Fibroblast of skin of right quadriceps (primary cell): ENCODE measurements around the gene HOXC4.
"Not testable (repeated sequence)": the region's sequence is repeated elsewhere in the genome, so short reads cannot be mapped to it uniquely, and the experiment has no call there.

Experiments used
- DNase-seq: peaks from one replicate; pipeline ENCODE4 v3.0.0-alpha.2; 2013

HOXC4 gene

GRCh38 chr12:54059668-54060067 is 6.0 kb downstream of the HOXC4 start:
- no peak for DNase-seq

GRCh38 chr12:54060174-54060974 is 6.7 kb downstream of the HOXC4 start:
- no peak for DNase-seq

- DNase-seq = no peak
Measured at GRCh38 chr12:54060975-54061778, 7.5 kb downstream of the HOXC4 start.

GRCh38 chr12:54065677-54066076 is 12.0 kb downstream of the HOXC4 start:
- DNase-seq = no peak

GRCh38 chr12:54066408-54066807 is 12.8 kb downstream of the HOXC4 start:
- no peak for DNase-seq

- no peak for DNase-seq
Measured at GRCh38 chr12:54068418-54069070, 14.9 kb downstream of the HOXC4 start.

GRCh38 chr12:54071942-54072341 is 18.3 kb downstream of the HOXC4 start:
- no peak for DNase-seq

- DNase-seq = no peak
Measured at GRCh38 chr12:54074308-54074707, 20.7 kb downstream of the HOXC4 start.

- no peak for DNase-seq
Measured at GRCh38 chr12:54075409-54075808, 21.8 kb downstream of the HOXC4 start.

GRCh38 chr12:54075974-54076373 is 22.3 kb downstream of the HOXC4 start:
- DNase-seq = no peak

- not testable (repeated sequence) for DNase-seq
Measured at GRCh38 chr12:54077843-54078242, 24.2 kb downstream of the HOXC4 start.

GRCh38 chr12:54079115-54079514 is 25.5 kb downstream of the HOXC4 start:
- DNase-seq = not testable (repeated sequence)

- DNase-seq = not testable (repeated sequence)
Measured at GRCh38 chr12:54080008-54080924, 26.6 kb downstream of the HOXC4 start.

- DNase-seq = peak; percentile 41
Measured at GRCh38 chr12:54081053-54081514, 27.4 kb downstream of the HOXC4 start.

GRCh38 chr12:54081581-54082396 is 28.2 kb downstream of the HOXC4 start:
- not testable (repeated sequence) for DNase-seq

GRCh38 chr12:54082397-54082892 is 28.8 kb downstream of the HOXC4 start:
- DNase-seq = peak; percentile 33

- DNase-seq = not testable (repeated sequence)
Measured at GRCh38 chr12:54088011-54088410, 34.4 kb downstream of the HOXC4 start.

GRCh38 chr12:54089465-54089864 is 35.8 kb downstream of the HOXC4 start:
- not testable (repeated sequence) for DNase-seq

- not testable (repeated sequence) for DNase-seq
Measured at GRCh38 chr12:54090312-54090711, 36.7 kb downstream of the HOXC4 start.

GRCh38 chr12:54092943-54093342 is 39.3 kb downstream of the HOXC4 start:
- not testable (repeated sequence) for DNase-seq

- not testable (repeated sequence) for DNase-seq
Measured at GRCh38 chr12:54095928-54096327, 42.3 kb downstream of the HOXC4 start.
